OCI-LY1 (cell line): ENCODE data around the gene TMEM220.

Source experiments
- H2AFZ ChIP-seq: fragments of 200-600 bp; sonication (generic), shearing (Covaris generic); 2 replicates; pipeline ENCODE4 v1.6.0; 2014; ENCODE audit warnings: antibody characterized with exemption, mild to moderate bottlenecking, low read length
- H3F3A ChIP-seq: fragments of 200-600 bp; sonication (generic), shearing (Covaris generic); 2 replicates; pipeline ENCODE4 v1.6.0; 2014; ENCODE audit warnings: mild to moderate bottlenecking, antibody characterized with exemption, low read length, moderate library complexity; ENCODE audit not compliant: insufficient read depth
- H3K27ac ChIP-seq: fragments of 200-600 bp; sonication (generic); 2 replicates; pipeline ENCODE4 v1.5.1; 2014; ENCODE audit warnings: low read length, mixed run types, mild to moderate bottlenecking, low read depth; ENCODE audit not compliant: poor library complexity, severe bottlenecking
- H3K27me3 ChIP-seq: fragments of 200-600 bp; sonication (generic); 2 replicates; pipeline ENCODE4 v1.6.0; 2014; ENCODE audit warnings: antibody characterized with exemption, mild to moderate bottlenecking, low read length, moderate library complexity; ENCODE audit not compliant: insufficient read depth
- H3K36me3 ChIP-seq: fragments of 200-600 bp; sonication (generic); 2 replicates; pipeline ENCODE4 v1.6.1; 2014; ENCODE audit warnings: mild to moderate bottlenecking, antibody characterized with exemption, low read length, moderate library complexity, mixed read lengths; ENCODE audit not compliant: insufficient read depth
- H3K4me1 ChIP-seq: fragments of 200-600 bp; sonication (generic); 2 replicates; pipeline ENCODE4 v1.5.1; 2014; ENCODE audit warnings: mild to moderate bottlenecking, low read length, moderate library complexity; ENCODE audit not compliant: insufficient read depth, severe bottlenecking
- H3K4me2 ChIP-seq: fragments of 200-600 bp; sonication (generic), shearing (Covaris generic); 2 replicates; pipeline ENCODE4 v1.6.1; 2014; ENCODE audit warnings: low read length
- H3K4me3 ChIP-seq: fragments of 200-600 bp; sonication (generic); 2 replicates; pipeline ENCODE4 v1.5.1; 2014; ENCODE audit warnings: low read length, low read depth, mild to moderate bottlenecking, mixed read lengths; ENCODE audit not compliant: poor library complexity, severe bottlenecking
- H3K79me2 ChIP-seq: fragments of 200-600 bp; shearing (Covaris generic); 2 replicates; pipeline ENCODE4 v1.6.1; 2016; ENCODE audit warnings: mixed run types, low read length, mixed read lengths; ENCODE audit not compliant: insufficient read depth
- H3K9ac ChIP-seq: fragments of 200-600 bp; sonication (generic), shearing (Covaris generic); 2 replicates; pipeline ENCODE4 v1.6.1; 2014; ENCODE audit warnings: mild to moderate bottlenecking, low read length, mixed read lengths
- H3K9me2 ChIP-seq: fragments of 200-600 bp; sonication (generic), shearing (Covaris generic); 2 replicates; pipeline ENCODE4 v1.6.1; 2014; ENCODE audit warnings: low read depth, mild to moderate bottlenecking, low read length, mixed read lengths
- H3K9me3 ChIP-seq: fragments of 200-600 bp; shearing (Covaris generic); 2 replicates; pipeline ENCODE4 v1.6.1; 2014; ENCODE audit warnings: low read length, mixed read lengths
- H4K20me1 ChIP-seq: fragments of 200-600 bp; sonication (generic), shearing (Covaris generic); 2 replicates; pipeline ENCODE4 v1.6.0; 2016; ENCODE audit warnings: mild to moderate bottlenecking, low read length; ENCODE audit not compliant: insufficient read depth
- EZH2 ChIP-seq: fragments of 200-600 bp; sonication (generic), shearing (Covaris generic); IDR thresholded peaks from 2 replicates; pipeline ENCODE4 v1.8.0; 2017; ENCODE audit warnings: borderline replicate concordance, mixed run types, mild to moderate bottlenecking, antibody characterized with exemption, low read length, moderate library complexity, mixed read lengths
- TF ChIP-seq, protein P1 (sequence below): fragments of 200-600 bp; sonication (generic), shearing (Covaris generic); IDR thresholded peaks from 2 replicates; pipeline ENCODE4 v1.5.1; 2017; ENCODE audit warnings: mild to moderate bottlenecking, antibody characterized with exemption, low read length, moderate library complexity, mixed read lengths

The TMEM220 gene

DNA sequence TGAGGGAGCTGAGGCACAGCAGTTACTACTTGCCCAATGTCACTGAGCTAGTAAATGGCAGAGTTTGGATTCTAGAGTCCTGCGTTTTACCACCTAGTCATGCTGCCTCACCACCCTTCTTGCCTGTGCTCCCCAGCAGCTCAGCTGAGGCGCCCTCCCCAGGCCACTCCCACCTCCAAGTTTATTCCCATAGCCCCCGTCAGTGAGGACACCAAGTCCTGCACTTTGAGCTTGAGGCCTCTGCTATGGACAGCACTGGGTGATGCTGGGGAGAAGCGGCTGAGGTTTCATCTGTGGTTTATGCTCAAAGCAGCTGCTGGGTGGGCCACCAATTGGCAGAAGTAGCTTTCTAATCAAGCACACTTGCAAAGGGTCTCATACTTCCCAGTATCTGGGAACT is 37.4 kb upstream of the TMEM220 start:
- H3K36me3 ChIP-seq = no peaks in the 10 kb centered on the region
- no peak overlapping the region for H2AFZ ChIP-seq
- H3F3A ChIP-seq = no peaks in the 10 kb centered on the region
- no peak overlapping the region for H3K27ac ChIP-seq
- H3K9me3 ChIP-seq = no peaks in the 10 kb centered on the region
- no peaks in the 10 kb centered on the region for H3K4me1 ChIP-seq
- no peaks in the 10 kb centered on the region for H4K20me1 ChIP-seq
- H3K4me3 ChIP-seq = no peak overlapping the region
- no peak overlapping the region for H3K9ac ChIP-seq
- H3K4me2 ChIP-seq = no peak overlapping the region
- no peak for TF ChIP-seq EZH2
- TF ChIP-seq, protein P1, sequence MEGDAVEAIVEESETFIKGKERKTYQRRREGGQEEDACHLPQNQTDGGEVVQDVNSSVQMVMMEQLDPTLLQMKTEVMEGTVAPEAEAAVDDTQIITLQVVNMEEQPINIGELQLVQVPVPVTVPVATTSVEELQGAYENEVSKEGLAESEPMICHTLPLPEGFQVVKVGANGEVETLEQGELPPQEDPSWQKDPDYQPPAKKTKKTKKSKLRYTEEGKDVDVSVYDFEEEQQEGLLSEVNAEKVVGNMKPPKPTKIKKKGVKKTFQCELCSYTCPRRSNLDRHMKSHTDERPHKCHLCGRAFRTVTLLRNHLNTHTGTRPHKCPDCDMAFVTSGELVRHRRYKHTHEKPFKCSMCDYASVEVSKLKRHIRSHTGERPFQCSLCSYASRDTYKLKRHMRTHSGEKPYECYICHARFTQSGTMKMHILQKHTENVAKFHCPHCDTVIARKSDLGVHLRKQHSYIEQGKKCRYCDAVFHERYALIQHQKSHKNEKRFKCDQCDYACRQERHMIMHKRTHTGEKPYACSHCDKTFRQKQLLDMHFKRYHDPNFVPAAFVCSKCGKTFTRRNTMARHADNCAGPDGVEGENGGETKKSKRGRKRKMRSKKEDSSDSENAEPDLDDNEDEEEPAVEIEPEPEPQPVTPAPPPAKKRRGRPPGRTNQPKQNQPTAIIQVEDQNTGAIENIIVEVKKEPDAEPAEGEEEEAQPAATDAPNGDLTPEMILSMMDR = no peak
- no peaks in the 10 kb centered on the region; the same call in 1 of the 2 replicates for H3K27me3 ChIP-seq
- no peaks in the 10 kb centered on the region for H3K9me2 ChIP-seq
- no peaks in the 10 kb centered on the region for H3K79me2 ChIP-seq

DNA sequence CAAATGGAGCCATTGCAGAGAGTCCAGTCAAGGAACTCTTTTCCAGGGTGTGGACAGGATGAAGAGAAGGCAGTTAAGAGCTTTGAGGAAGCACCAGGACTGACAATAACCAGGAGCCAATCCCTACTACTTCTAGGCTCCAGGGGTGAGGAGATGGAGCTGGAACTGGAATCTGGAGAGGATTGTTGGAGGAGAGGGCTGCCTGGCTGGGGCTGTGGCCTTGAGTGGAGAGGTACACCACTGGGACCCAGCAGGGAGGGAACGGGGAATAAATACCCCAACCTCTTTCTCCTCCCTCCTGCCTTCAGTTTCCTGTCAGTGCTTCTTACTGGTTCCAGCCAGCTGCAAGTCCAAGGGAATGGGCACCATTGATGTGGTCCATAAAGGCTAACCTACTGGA is 32.2 kb upstream of the TMEM220 start:
- no peaks in the 10 kb centered on the region for H3K4me1 ChIP-seq
- H3K9me2 ChIP-seq = no peaks in the 10 kb centered on the region
- no peaks in the 10 kb centered on the region for H4K20me1 ChIP-seq
- H3K79me2 ChIP-seq = no peaks in the 10 kb centered on the region
- no peaks in the 10 kb centered on the region for H3K36me3 ChIP-seq
- no peak overlapping the region for H3K4me3 ChIP-seq
- TF ChIP-seq EZH2 = no peak
- TF ChIP-seq, protein P1 = no peak
- H3F3A ChIP-seq = no peaks in the 10 kb centered on the region
- H2AFZ ChIP-seq = no peak overlapping the region
- no peak overlapping the region for H3K4me2 ChIP-seq
- no peaks in the 10 kb centered on the region for H3K27me3 ChIP-seq
- H3K9me3 ChIP-seq = no peaks in the 10 kb centered on the region
- H3K27ac ChIP-seq = no peak overlapping the region
- no peak overlapping the region for H3K9ac ChIP-seq

DNA sequence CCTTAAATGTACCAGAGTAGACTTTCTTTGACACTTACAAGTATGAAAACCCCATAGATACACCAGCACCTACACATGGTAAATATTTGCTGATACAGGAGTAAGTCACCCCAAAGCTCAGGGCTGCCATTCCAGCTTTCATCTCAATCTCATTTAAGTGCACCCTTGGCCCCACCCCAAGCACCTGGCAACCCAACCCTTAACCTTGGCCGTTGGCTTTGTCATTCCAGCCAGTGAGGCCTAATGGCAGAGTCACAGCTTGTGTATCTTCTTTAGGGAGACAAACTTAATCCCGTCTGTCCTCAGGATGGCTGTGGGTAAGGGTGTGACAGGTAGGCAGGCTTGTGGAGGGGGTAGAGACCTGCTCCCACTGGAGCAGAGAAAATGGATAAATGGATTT is 31.5 kb upstream of the TMEM220 start:
- H3F3A ChIP-seq = no peaks in the 10 kb centered on the region
- H3K27me3 ChIP-seq = 0 out of 2 replicates have a peak, but pooled peaks cover 3% of the 10 kb centered on the region
- H3K79me2 ChIP-seq = no peaks in the 10 kb centered on the region
- no peaks in the 10 kb centered on the region for H3K36me3 ChIP-seq
- no peaks in the 10 kb centered on the region for H3K9me3 ChIP-seq
- no peaks in the 10 kb centered on the region for H3K9me2 ChIP-seq
- TF ChIP-seq EZH2 = no peak
- TF ChIP-seq, protein P1 = no peak
- no peak overlapping the region for H3K4me3 ChIP-seq
- H4K20me1 ChIP-seq = no peaks in the 10 kb centered on the region
- H3K4me2 ChIP-seq = no peak overlapping the region
- no peak overlapping the region for H3K27ac ChIP-seq
- H3K4me1 ChIP-seq = no peaks in the 10 kb centered on the region
- H2AFZ ChIP-seq = no peak overlapping the region
- H3K9ac ChIP-seq = no peak overlapping the region
